ENCODE results near the gene COL23A1.

DNA sequence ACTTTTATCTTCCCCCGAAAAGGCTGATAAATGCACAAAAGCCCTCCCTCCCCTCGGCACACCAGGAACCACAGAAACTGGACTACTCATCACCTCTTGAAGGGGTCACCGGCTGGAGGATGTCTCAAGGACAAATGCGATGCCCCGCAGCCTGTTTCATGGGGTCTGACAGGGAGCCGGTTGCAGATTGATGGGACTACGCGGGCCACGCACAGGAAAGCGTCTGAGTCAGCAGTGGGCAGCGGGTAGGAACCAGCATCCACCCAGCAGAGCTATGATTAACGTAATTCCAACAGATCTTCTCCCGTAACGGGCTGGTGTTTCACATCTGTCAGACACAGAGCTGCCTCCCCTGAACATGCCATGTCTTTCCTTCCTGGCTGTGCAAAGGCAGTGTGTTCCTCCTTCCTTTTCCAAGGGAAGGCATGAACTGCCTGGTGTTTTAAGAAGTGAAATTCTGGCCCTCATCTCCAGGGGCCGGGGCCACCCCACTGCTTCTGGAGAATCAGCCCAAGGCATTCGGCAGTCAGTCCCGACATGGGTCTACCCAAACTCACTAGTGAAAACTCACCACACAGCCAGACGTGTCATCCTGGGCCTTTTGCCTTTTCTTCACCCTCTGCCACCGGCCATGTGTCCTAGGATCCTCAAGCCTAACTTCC is 213.1 kb downstream of the COL23A1 start:
- no peak for TF ChIP-seq POLR2AphosphoS5 (IDR thresholded peaks at IDR 0.05; ENCODE audit: low read depth, low read length)
- no peak for TF ChIP-seq POLR2A (IDR thresholded peaks at IDR 0.05; ENCODE audit: low read depth, low read length)
